Measurements from ENCODE around the gene DTWD2.
"Not testable (repeated sequence)": the region's sequence is repeated elsewhere in the genome, so short reads cannot be mapped to it uniquely, and the experiment has no call there.

DTWD2 gene

DNA sequence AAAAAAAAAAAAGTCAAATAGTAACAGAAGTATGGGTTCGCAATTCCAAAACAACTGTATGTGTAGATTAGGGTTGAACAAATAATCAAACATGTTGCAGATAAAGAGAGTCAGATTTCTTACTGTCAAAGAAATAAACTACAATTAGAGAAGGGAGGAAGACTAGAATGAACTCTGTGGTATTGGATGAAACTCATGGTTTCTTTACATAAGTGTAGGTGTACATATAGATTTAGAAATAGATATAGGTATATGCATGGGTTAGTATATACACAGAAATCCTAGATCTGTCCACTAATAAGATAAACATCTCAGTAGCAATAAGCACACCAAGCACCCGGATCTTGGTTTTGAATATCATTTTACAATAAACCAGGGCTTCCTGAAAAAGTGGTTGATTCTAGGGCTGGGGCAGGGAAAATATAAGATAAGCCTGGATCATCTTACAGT is 21.3 kb downstream of the DTWD2 start:
- H3K27me3 ChIP-seq (ENCODE audit: control insufficient read depth, insufficient read depth, low read length): no peaks in the 10 kb centered on the region
- H3K4me3 ChIP-seq (ENCODE audit: low read depth, low read length): no peak overlapping the region
- H3K9ac ChIP-seq (ENCODE audit: low read depth, low read length): no peak overlapping the region
- H3K36me3 ChIP-seq (ENCODE audit: control insufficient read depth, insufficient read depth, low read length): no peaks in the 10 kb centered on the region
- no peaks in the 10 kb centered on the region for H3K9me3 ChIP-seq (ENCODE audit: control insufficient read depth, insufficient read depth, low read length)
- H3K4me1 ChIP-seq (ENCODE audit: control insufficient read depth, insufficient read depth, low read length): no peaks in the 10 kb centered on the region

DNA sequence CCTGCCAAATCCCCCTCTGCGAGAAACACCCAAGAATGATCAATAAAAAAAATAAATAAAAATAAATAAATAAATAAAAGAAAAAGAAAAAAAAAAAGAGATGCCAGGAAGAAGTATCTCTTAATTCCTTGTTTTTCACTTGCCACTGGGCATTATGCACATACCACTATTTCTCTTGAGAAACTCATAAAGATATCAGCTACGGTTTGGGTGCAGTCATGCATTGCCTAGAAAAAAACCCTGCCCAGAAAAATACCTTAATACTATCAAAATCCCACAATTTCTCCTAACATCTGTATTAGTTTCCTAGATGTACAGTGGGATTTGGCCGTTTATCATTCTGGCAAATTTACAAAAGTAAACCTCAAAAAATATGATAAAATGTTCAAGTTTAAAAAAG is 22.5 kb downstream of the DTWD2 start:
- Histone ChIP-seq H3K36me3 (ENCODE audit: control insufficient read depth, insufficient read depth, low read length) (no peaks in the 10 kb centered on the region), H3K9ac (ENCODE audit: low read depth, low read length) (no peak overlapping the region), H3K4me1 (ENCODE audit: control insufficient read depth, insufficient read depth, low read length) (no peaks in the 10 kb centered on the region), H3K4me3 (ENCODE audit: low read depth, low read length) (no peak overlapping the region), H3K9me3 (ENCODE audit: control insufficient read depth, insufficient read depth, low read length) (no peaks in the 10 kb centered on the region), H3K27me3 (ENCODE audit: control insufficient read depth, insufficient read depth, low read length) (no peaks in the 10 kb centered on the region)

DNA sequence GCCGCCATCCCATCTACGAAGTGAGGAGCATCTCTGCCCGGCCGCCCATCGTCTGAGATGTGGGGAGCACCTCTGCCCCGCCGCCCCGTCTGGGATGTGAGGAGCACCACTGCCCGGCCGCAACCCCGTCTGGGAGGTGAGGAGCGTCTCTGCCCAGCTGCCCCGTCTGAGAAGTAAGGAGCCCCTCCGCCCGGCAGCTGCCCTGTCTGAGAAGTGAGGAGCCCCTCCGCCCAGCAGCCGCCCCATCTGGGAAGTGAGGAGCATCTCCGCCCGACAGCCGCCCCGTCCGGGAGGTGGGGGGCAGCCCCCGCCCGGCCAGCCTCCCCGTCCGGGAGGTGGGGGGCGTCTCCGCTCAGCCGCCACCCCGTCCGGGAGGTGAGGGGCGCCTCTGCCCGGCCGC is 23.4 kb downstream of the DTWD2 start:
- not testable (repeated sequence) for H3K36me3 ChIP-seq (ENCODE audit: control insufficient read depth, insufficient read depth, low read length); H3K9me3 ChIP-seq (ENCODE audit: control insufficient read depth, insufficient read depth, low read length); H3K9ac ChIP-seq (ENCODE audit: low read depth, low read length); H3K4me3 ChIP-seq (ENCODE audit: low read depth, low read length); H3K27me3 ChIP-seq (ENCODE audit: control insufficient read depth, insufficient read depth, low read length); H3K4me1 ChIP-seq (ENCODE audit: control insufficient read depth, insufficient read depth, low read length)

DNA sequence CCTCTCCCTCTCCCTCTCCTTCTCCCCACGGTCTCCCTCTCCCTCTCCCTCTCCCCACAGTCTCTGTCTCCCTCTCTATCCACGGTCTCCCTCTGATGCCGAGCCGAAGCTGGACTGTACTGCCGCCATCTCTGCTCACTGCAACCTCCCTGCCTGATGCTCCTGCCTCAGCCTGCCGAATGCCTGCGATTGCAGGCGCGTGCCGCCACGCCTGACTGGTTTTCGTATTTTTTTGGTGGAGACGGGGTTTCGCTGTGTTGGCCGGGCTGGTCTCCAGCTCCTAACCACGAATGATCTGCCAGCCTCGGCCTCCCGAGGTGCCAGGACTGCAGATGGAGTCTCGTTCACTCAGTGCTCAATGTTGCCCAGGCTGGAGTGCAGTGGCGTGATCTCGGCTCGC is 24.0 kb downstream of the DTWD2 start:
- H3K4me3 ChIP-seq (ENCODE audit: low read depth, low read length); H3K36me3 ChIP-seq (ENCODE audit: control insufficient read depth, insufficient read depth, low read length); H3K9me3 ChIP-seq (ENCODE audit: control insufficient read depth, insufficient read depth, low read length); H3K4me1 ChIP-seq (ENCODE audit: control insufficient read depth, insufficient read depth, low read length); H3K27me3 ChIP-seq (ENCODE audit: control insufficient read depth, insufficient read depth, low read length); H3K9ac ChIP-seq (ENCODE audit: low read depth, low read length): not testable (repeated sequence)

DNA sequence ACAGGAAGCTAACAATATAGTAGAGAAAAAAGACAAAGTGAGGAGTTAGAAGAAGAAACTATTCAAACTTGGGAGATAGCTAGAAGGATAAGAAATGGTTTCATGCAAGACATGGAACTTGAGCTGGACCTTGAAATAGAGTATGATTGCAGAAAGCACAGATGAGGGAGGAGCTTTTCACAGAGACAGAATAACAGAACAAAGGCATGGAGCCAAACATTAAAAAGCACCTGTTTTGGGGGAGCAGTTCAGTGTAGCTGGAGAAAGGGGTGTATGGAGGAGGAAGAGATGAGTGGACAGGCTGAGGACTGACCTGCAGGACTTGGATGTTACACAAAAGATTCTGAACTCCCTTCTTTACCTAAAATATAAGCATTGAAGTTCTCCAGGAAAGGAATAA is 25.2 kb downstream of the DTWD2 start:
- no peaks in the 10 kb centered on the region for H3K4me1 ChIP-seq (ENCODE audit: control insufficient read depth, insufficient read depth, low read length)
- no peaks in the 10 kb centered on the region for H3K27me3 ChIP-seq (ENCODE audit: control insufficient read depth, insufficient read depth, low read length)
- H3K36me3 ChIP-seq (ENCODE audit: control insufficient read depth, insufficient read depth, low read length): no peaks in the 10 kb centered on the region
- no peak overlapping the region for H3K9ac ChIP-seq (ENCODE audit: low read depth, low read length)
- no peak overlapping the region for H3K4me3 ChIP-seq (ENCODE audit: low read depth, low read length)
- no peaks in the 10 kb centered on the region for H3K9me3 ChIP-seq (ENCODE audit: control insufficient read depth, insufficient read depth, low read length)

DNA sequence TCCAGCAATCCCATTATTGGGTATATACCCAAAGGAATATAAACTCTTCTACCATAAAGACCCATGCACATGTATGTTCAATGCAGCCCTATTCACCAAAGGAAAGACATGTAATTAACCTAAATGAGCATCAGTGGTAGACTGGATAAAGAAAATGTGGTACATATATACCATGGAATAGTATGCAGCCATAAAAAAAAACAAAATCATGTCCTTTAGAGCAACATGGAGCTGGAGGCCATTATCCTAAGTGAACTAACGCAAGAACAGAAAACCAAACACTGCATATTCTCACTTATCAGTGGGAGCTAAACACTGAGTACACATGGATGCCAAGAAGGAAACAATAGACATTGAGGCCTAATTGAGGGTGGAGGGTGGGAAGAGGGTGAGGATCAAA is 27.8 kb downstream of the DTWD2 start:
- no peaks in the 10 kb centered on the region for H3K27me3 ChIP-seq (ENCODE audit: control insufficient read depth, insufficient read depth, low read length)
- no peaks in the 10 kb centered on the region for H3K9me3 ChIP-seq (ENCODE audit: control insufficient read depth, insufficient read depth, low read length)
- no peak overlapping the region for H3K4me3 ChIP-seq (ENCODE audit: low read depth, low read length)
- no peak overlapping the region for H3K9ac ChIP-seq (ENCODE audit: low read depth, low read length)
- no peaks in the 10 kb centered on the region for H3K4me1 ChIP-seq (ENCODE audit: control insufficient read depth, insufficient read depth, low read length)
- no peaks in the 10 kb centered on the region for H3K36me3 ChIP-seq (ENCODE audit: control insufficient read depth, insufficient read depth, low read length)

DNA sequence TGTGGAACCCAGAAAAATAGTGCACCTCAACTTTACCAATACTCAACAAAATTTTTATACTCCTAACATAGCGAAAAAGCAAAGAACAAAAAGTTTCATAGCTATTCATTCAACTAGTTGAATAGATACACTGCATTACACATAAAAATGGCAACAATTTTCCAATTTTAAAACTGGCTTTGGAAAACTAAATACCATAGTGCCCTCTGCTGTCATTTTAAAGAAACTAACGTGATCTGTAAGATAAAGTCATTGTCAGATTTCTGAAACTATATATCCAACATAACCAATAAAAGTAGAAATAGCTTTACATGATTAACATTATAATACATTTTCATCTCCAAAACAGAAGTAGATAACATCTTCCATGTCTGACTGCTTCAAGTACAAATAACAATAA is 31.6 kb downstream of the DTWD2 start:
- H3K4me1 ChIP-seq (ENCODE audit: control insufficient read depth, insufficient read depth, low read length): peaks cover 12% of the 10 kb centered on the region
- H3K27me3 ChIP-seq (ENCODE audit: control insufficient read depth, insufficient read depth, low read length): no peaks in the 10 kb centered on the region
- no peak overlapping the region for H3K9ac ChIP-seq (ENCODE audit: low read depth, low read length)
- H3K36me3 ChIP-seq (ENCODE audit: control insufficient read depth, insufficient read depth, low read length): no peaks in the 10 kb centered on the region
- no peaks in the 10 kb centered on the region for H3K9me3 ChIP-seq (ENCODE audit: control insufficient read depth, insufficient read depth, low read length)
- no peak overlapping the region for H3K4me3 ChIP-seq (ENCODE audit: low read depth, low read length)

DNA sequence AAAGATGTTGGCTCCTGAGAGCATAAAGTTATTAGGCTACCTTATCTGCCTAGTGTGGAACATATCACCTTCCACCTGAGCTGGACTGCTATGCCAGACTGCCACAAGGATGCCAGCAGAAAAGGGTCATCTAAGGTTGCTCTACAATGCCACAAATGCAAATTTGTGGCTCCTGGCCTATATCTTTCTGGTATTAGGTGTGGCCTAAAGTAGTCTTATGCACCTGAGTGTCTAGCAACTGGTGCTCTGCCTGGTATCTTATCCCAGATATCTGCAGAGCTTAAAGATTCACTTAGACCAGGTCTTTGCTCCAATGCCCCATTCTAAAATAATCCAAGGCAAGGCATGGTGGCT is 34.7 kb downstream of the DTWD2 start:
- no peaks in the 10 kb centered on the region for H3K36me3 ChIP-seq (ENCODE audit: control insufficient read depth, insufficient read depth, low read length)
- H3K9ac ChIP-seq (ENCODE audit: low read depth, low read length): no peak overlapping the region

DNA sequence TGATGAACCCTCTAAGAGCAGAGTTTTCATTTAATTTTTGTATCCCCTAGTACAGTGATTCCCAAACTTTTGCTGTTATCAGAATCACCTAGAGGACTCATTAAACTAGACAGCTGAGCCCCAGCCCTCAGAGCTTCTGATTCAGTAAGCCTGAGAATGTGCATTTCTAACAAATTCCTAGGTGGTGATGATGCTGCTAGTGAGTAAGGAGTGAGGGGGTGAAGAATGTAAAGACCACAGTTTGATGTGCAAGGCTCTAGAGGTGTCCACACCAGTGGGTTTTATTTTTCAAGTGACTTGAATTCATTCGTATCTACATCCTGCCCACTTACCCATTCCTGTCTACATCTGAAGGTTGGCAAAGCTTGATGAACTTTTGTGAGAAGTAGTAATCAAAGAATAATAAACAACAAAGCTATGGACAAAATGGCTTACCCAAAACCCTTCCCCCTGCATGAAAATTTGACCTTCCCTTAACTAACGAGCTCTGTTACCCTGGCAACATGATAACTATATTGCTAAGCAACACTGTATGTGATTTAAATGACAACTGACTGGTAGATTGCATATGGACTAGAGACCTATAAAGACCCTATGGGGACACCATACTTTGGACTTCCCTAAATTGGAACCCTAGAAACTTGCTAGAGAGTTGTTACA is 35.2 kb downstream of the DTWD2 start:
- Histone ChIP-seq H3K9ac (ENCODE audit: low read depth, low read length) (no peak overlapping the region), H3K9me3 (ENCODE audit: control insufficient read depth, insufficient read depth, low read length) (no peaks in the 10 kb centered on the region)

More for the DNA sequence above, 34.7 kb downstream of the DTWD2 start:
- Histone ChIP-seq H3K9me3 (ENCODE audit: control insufficient read depth, insufficient read depth, low read length) (no peaks in the 10 kb centered on the region), H3K4me3 (ENCODE audit: low read depth, low read length) (no peak overlapping the region), H3K27me3 (ENCODE audit: control insufficient read depth, insufficient read depth, low read length) (no peaks in the 10 kb centered on the region), H3K4me1 (ENCODE audit: control insufficient read depth, insufficient read depth, low read length) (peaks cover 12% of the 10 kb centered on the region)

DNA sequence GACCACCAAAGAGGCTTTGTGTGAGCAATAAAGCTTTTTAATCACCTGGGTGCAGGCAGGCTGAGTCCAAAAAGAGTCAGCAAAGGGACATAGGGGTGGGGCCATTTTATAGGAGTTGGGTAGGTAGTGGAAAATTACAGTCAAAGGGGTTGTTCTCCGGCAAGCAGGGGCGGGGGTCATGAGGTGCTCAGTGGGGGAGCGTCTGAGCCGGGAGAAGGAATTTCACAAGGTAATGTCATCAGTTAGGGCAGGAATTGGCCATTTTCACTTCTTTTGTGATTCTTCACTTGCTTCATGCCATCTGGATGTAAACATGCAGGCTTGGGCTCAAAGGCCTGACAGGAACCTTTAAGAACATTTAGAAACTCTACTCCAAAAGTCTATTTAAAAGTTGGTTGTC is 36.0 kb downstream of the DTWD2 start:
- Histone ChIP-seq H3K4me1 (ENCODE audit: control insufficient read depth, insufficient read depth, low read length) (peaks cover 12% of the 10 kb centered on the region), H3K4me3 (ENCODE audit: low read depth, low read length) (peak overlapping the region; percentile 30)
- H3K9me3 ChIP-seq (ENCODE audit: control insufficient read depth, insufficient read depth, low read length); H3K27me3 ChIP-seq (ENCODE audit: control insufficient read depth, insufficient read depth, low read length); H3K9ac ChIP-seq (ENCODE audit: low read depth, low read length); H3K36me3 ChIP-seq (ENCODE audit: control insufficient read depth, insufficient read depth, low read length): not testable (repeated sequence)

More for the DNA sequence above, 35.2 kb downstream of the DTWD2 start:
- Histone ChIP-seq H3K36me3 (ENCODE audit: control insufficient read depth, insufficient read depth, low read length) (no peaks in the 10 kb centered on the region), H3K4me1 (ENCODE audit: control insufficient read depth, insufficient read depth, low read length) (peaks cover 12% of the 10 kb centered on the region), H3K4me3 (ENCODE audit: low read depth, low read length) (no peak overlapping the region), H3K27me3 (ENCODE audit: control insufficient read depth, insufficient read depth, low read length) (no peaks in the 10 kb centered on the region)

DNA sequence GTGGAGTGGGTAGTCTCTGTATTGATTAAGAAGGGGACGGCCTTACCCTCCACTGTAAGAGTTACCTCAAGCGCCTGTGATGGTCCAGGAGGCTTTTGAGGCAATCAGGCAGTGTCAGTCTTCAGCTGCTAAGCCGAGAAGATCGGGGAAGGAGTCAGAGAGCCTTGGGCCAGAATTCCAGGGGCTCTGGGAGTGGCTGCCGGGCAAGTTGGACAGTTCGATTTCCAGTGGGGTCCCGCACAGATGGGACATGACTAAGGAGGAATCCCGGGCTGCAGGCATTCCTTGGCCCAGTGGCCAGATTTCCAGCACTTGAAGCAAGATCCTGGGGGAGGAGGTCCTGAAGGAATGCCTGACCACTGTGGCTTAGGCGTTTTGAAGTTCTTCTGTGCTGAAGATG is 38.0 kb downstream of the DTWD2 start:
- H3K4me3 ChIP-seq (ENCODE audit: low read depth, low read length); H3K9ac ChIP-seq (ENCODE audit: low read depth, low read length); H3K36me3 ChIP-seq (ENCODE audit: control insufficient read depth, insufficient read depth, low read length); H3K9me3 ChIP-seq (ENCODE audit: control insufficient read depth, insufficient read depth, low read length); H3K27me3 ChIP-seq (ENCODE audit: control insufficient read depth, insufficient read depth, low read length): not testable (repeated sequence)
- peaks cover 12% of the 10 kb centered on the region for H3K4me1 ChIP-seq (ENCODE audit: control insufficient read depth, insufficient read depth, low read length)

DNA sequence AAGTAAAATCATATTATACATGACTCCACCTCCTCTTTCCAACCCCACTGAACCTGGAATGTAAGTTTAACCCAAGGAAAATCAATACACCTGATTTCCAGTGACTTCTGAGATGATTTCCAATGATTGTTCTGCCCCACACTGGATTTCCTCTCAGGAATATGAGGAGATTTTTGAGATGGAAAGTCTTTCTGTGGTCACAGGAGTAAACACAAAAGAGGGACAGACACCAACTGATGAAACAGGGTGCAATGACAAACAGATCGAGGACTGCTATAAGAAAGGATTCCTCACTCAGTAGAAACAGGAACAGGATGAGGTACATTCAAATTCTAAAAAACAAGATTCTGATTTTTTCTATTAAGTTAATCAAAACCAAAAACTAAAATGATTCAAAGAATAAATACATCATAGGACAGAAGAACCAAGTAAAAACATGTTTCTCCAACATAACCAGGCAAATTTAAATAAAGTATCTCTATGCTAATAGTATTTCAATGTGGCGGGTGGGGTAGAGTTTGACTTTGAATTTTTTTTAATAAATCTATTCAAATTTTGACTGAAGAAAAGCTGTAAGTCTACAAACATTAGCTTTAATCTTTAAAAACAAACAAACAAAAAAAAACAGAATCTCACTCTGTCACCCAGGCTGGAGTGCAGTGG is 42.1 kb downstream of the DTWD2 start:
- Histone ChIP-seq H3K9ac (ENCODE audit: low read depth, low read length) (no peak overlapping the region), H3K4me3 (ENCODE audit: low read depth, low read length) (no peak overlapping the region), H3K36me3 (ENCODE audit: control insufficient read depth, insufficient read depth, low read length) (no peaks in the 10 kb centered on the region), H3K27me3 (ENCODE audit: control insufficient read depth, insufficient read depth, low read length) (no peaks in the 10 kb centered on the region), H3K9me3 (ENCODE audit: control insufficient read depth, insufficient read depth, low read length) (no peaks in the 10 kb centered on the region), H3K4me1 (ENCODE audit: control insufficient read depth, insufficient read depth, low read length) (no peaks in the 10 kb centered on the region)

Measured in iPS-15b (cell line).